Large intestine (tissue), 3 donors: ENCODE results near the gene ABI3BP. TPM values are rescaled to one million over a fixed set of nuclear protein-coding genes. Genes with fewer than 3 reads are reported as not detected.
A peak's percentile ranks its signal among the peaks of the same experiment; 100 is the strongest.

Experiments used
- DNase-seq, 2 donors: peaks; one replicate each; pipeline versions ENCODE4 v3.0.0 to v3.0.0-alpha.2; 2013
- H3K27ac ChIP-seq: one replicate; pipeline ENCODE4 v1.5.1; 2013; ENCODE audit warnings: low read length
- H3K27me3 ChIP-seq: 2 replicates; pipeline ENCODE4 v1.6.1; 2013; ENCODE audit warnings: low read length; ENCODE audit not compliant: control insufficient read depth, insufficient read depth
- H3K36me3 ChIP-seq: 2 replicates; pipeline ENCODE4 v1.6.1; 2013; ENCODE audit warnings: low read length; ENCODE audit not compliant: control insufficient read depth, insufficient read depth
- H3K4me1 ChIP-seq: one replicate; pipeline ENCODE4 v1.6.1; 2013; ENCODE audit warnings: low read length; ENCODE audit not compliant: control insufficient read depth, insufficient read depth
- H3K4me3 ChIP-seq: one replicate; pipeline ENCODE4 v1.5.1; 2013; ENCODE audit warnings: low read length
- H3K9me3 ChIP-seq: one replicate; pipeline ENCODE4 v1.6.1; 2013; ENCODE audit warnings: mild to moderate bottlenecking, low read depth, low read length, moderate library complexity; ENCODE audit not compliant: control insufficient read depth
- WGBS: methylation state at CpG from one replicate; pipeline ENCODE4 v1.1.5; 2013; ENCODE audit warnings: low lambda C conversion rate; ENCODE audit not compliant: insufficient coverage; 5-methylcytosine and 5-hydroxymethylcytosine counted together
- polyA plus RNA-seq: library from polyadenylated mRNA; unstranded; fragments of 120-200 nt; gene quantifications from one replicate; pipeline ENCODE4 v1.2.1, GENCODE V29; 2013

Gene ABI3BP
- polyA plus RNA-seq, 1 donor = 75.9 TPM

GRCh38 chr3:100850156-100850555 is 143.1 kb downstream of the ABI3BP start:
- Histone ChIP-seq H3K4me1 (no peaks in the 10 kb centered on the region), H3K4me3 (no peak overlapping the region), H3K27ac (no peak overlapping the region), H3K9me3 (no peaks in the 10 kb centered on the region), H3K36me3 (no peaks in the 10 kb centered on the region), H3K27me3 (no peaks in the 10 kb centered on the region)
- no peak for DNase-seq
- 81% methylated on average over 2 of the region's 3 CpGs for WGBS

GRCh38 chr3:100844063-100844936 is 148.9 kb downstream of the ABI3BP start:
- H3K27me3 ChIP-seq = no peaks in the 10 kb centered on the region
- no peak overlapping the region for H3K27ac ChIP-seq
- no peak for DNase-seq
- H3K36me3 ChIP-seq = no peaks in the 10 kb centered on the region
- no peaks in the 10 kb centered on the region for H3K4me1 ChIP-seq
- H3K4me3 ChIP-seq = no peak overlapping the region
- H3K9me3 ChIP-seq = no peaks in the 10 kb centered on the region
- WGBS = 80% methylated on average over 5 of the region's 8 CpGs

- Histone ChIP-seq H3K4me3 (no peak overlapping the region), H3K27me3 (no peaks in the 10 kb centered on the region), H3K9me3 (no peaks in the 10 kb centered on the region), H3K27ac (no peak overlapping the region), H3K36me3 (no peaks in the 10 kb centered on the region), H3K4me1 (no peaks in the 10 kb centered on the region)
- no CpG with 5 or more reads among the region's 2 CpGs for WGBS
- no peak for DNase-seq
Measured at GRCh38 chr3:100838157-100838556, 155.1 kb downstream of the ABI3BP start.

GRCh38 chr3:100836661-100837060 is 156.6 kb downstream of the ABI3BP start:
- Histone ChIP-seq H3K9me3 (no peaks in the 10 kb centered on the region), H3K4me1 (no peaks in the 10 kb centered on the region), H3K4me3 (no peak overlapping the region), H3K27ac (no peak overlapping the region), H3K27me3 (no peaks in the 10 kb centered on the region), H3K36me3 (no peaks in the 10 kb centered on the region)
- DNase-seq = no peak
- 100% methylated on average over 1 of the region's 1 CpG for WGBS

GRCh38 chr3:100834332-100834731 is 158.9 kb downstream of the ABI3BP start:
- Histone ChIP-seq H3K27me3 (no peaks in the 10 kb centered on the region), H3K36me3 (no peaks in the 10 kb centered on the region), H3K4me1 (no peaks in the 10 kb centered on the region), H3K9me3 (no peaks in the 10 kb centered on the region), H3K4me3 (no peak overlapping the region), H3K27ac (no peak overlapping the region)
- WGBS = 86% methylated on average over 2 of the region's 5 CpGs
- no peak for DNase-seq

- Histone ChIP-seq H3K9me3 (no peaks in the 10 kb centered on the region), H3K4me1 (no peaks in the 10 kb centered on the region), H3K4me3 (no peak overlapping the region), H3K36me3 (no peaks in the 10 kb centered on the region), H3K27ac (no peak overlapping the region), H3K27me3 (no peaks in the 10 kb centered on the region)
- no peak for DNase-seq
- WGBS = 27% methylated on average over 2 of the region's 3 CpGs
Measured at GRCh38 chr3:100833483-100833882, 159.7 kb downstream of the ABI3BP start.

- Histone ChIP-seq H3K27me3 (no peaks in the 10 kb centered on the region), H3K9me3 (no peaks in the 10 kb centered on the region), H3K4me3 (no peak overlapping the region), H3K4me1 (no peaks in the 10 kb centered on the region), H3K27ac (no peak overlapping the region), H3K36me3 (no peaks in the 10 kb centered on the region)
- DNase-seq = no peak
- 35% methylated on average over 2 of the region's 2 CpGs for WGBS
Measured at GRCh38 chr3:100831629-100832028, 161.6 kb downstream of the ABI3BP start.

- Histone ChIP-seq H3K27ac (no peak overlapping the region), H3K27me3 (no peaks in the 10 kb centered on the region), H3K36me3 (no peaks in the 10 kb centered on the region), H3K4me1 (no peaks in the 10 kb centered on the region), H3K4me3 (no peak overlapping the region), H3K9me3 (no peaks in the 10 kb centered on the region)
- DNase-seq = no peak
Measured at GRCh38 chr3:100830931-100831330, 162.3 kb downstream of the ABI3BP start.

- Histone ChIP-seq H3K4me3 (no peak overlapping the region), H3K36me3 (no peaks in the 10 kb centered on the region), H3K27me3 (no peaks in the 10 kb centered on the region), H3K4me1 (no peaks in the 10 kb centered on the region), H3K9me3 (no peaks in the 10 kb centered on the region), H3K27ac (no peak overlapping the region)
- WGBS = 21% methylated on average over 3 of the region's 3 CpGs
- peak in 1 of 2 donors; percentile 3 for DNase-seq
Measured at GRCh38 chr3:100825574-100825973, 167.6 kb downstream of the ABI3BP start.

GRCh38 chr3:100815583-100815982 is 177.6 kb downstream of the ABI3BP start:
- DNase-seq = no peak
- WGBS = 100% methylated on average over 2 of the region's 3 CpGs
- no peaks in the 10 kb centered on the region for H3K4me1 ChIP-seq

GRCh38 chr3:100813828-100814227 is 179.4 kb downstream of the ABI3BP start:
- H3K27me3 ChIP-seq = no peaks in the 10 kb centered on the region
- DNase-seq = no peak
- H3K4me1 ChIP-seq = no peaks in the 10 kb centered on the region
- no peak overlapping the region for H3K27ac ChIP-seq
- WGBS = 100% methylated on average over 2 of the region's 2 CpGs
- H3K4me3 ChIP-seq = no peak overlapping the region
- H3K36me3 ChIP-seq = no peaks in the 10 kb centered on the region
- no peaks in the 10 kb centered on the region for H3K9me3 ChIP-seq

More at GRCh38 chr3:100815583-100815982, 177.6 kb downstream of the ABI3BP start:
- no peak overlapping the region for H3K27ac ChIP-seq
- no peaks in the 10 kb centered on the region for H3K27me3 ChIP-seq
- no peaks in the 10 kb centered on the region for H3K36me3 ChIP-seq
- H3K4me3 ChIP-seq = no peak overlapping the region
- H3K9me3 ChIP-seq = no peaks in the 10 kb centered on the region
